AG09309 (cell line): ENCODE results near the gene OLFM4.
"Not testable (repeated sequence)": the region's sequence is repeated elsewhere in the genome, so short reads cannot be mapped to it uniquely, and the experiment has no call there.

Source experiments
- DNase-seq: peaks from one replicate; pipeline ENCODE4 v3.0.0-alpha.2; 2010; ENCODE audit warnings: low read depth
- H3K4me3 ChIP-seq: 2 replicates; pipeline ENCODE4 v1.5.1; 2011; ENCODE audit warnings: mild to moderate bottlenecking, low read depth, low read length, moderate library complexity; ENCODE audit not compliant: control insufficient read depth
- CTCF ChIP-seq: IDR thresholded peaks from 2 replicates; pipeline ENCODE4 v1.5.1; 2011; ENCODE audit warnings: mild to moderate bottlenecking, low read depth, low read length, inconsistent platforms; ENCODE audit not compliant: insufficient read depth, control insufficient read depth; ENCODE audit errors: missing control alignments

Gene OLFM4

GRCh38 chr13:53013113-53013512, 15.5 kb upstream of the OLFM4 start:
- no peak for TF ChIP-seq CTCF

GRCh38 chr13:53014018-53014417, 14.6 kb upstream of the OLFM4 start:
- not testable (repeated sequence) for H3K4me3 ChIP-seq, DNase-seq

More at GRCh38 chr13:53013113-53013512, 15.5 kb upstream of the OLFM4 start:
- DNase-seq, result no peak
- no peak overlapping the region for H3K4me3 ChIP-seq

- H3K4me3 ChIP-seq, result no peak overlapping the region
- DNase-seq, result no peak
- TF ChIP-seq CTCF, result no peak
Measured at GRCh38 chr13:53014495-53015443, 13.8 kb upstream of the OLFM4 start.

- no peak for DNase-seq
- no peak for TF ChIP-seq CTCF
- no peak overlapping the region for H3K4me3 ChIP-seq
Measured at GRCh38 chr13:53015971-53016370, 12.6 kb upstream of the OLFM4 start.

GRCh38 chr13:53017433-53017970, 11.1 kb upstream of the OLFM4 start:
- no peak for TF ChIP-seq CTCF

GRCh38 chr13:53018690-53019647, 9.6 kb upstream of the OLFM4 start:
- H3K4me3 ChIP-seq, result no peak overlapping the region
- DNase-seq, result no peak
- no peak for TF ChIP-seq CTCF

More at GRCh38 chr13:53017433-53017970, 11.1 kb upstream of the OLFM4 start:
- no peak overlapping the region for H3K4me3 ChIP-seq
- no peak for DNase-seq
